Cardiac atrium fibroblast (primary cell): Measurements from ENCODE around the gene SPATA16. TPM values are rescaled to one million over a fixed set of nuclear protein-coding genes. Genes with fewer than 3 reads are reported as not detected.

Experiments
- total RNA-seq: library from RNA; depleted of rRNA; stranded (reverse); fragments of >200 nt; gene quantifications from 2 replicates; pipeline ENCODE4 v1.2.3, GENCODE V29; 2015

The SPATA16 gene, protein sequence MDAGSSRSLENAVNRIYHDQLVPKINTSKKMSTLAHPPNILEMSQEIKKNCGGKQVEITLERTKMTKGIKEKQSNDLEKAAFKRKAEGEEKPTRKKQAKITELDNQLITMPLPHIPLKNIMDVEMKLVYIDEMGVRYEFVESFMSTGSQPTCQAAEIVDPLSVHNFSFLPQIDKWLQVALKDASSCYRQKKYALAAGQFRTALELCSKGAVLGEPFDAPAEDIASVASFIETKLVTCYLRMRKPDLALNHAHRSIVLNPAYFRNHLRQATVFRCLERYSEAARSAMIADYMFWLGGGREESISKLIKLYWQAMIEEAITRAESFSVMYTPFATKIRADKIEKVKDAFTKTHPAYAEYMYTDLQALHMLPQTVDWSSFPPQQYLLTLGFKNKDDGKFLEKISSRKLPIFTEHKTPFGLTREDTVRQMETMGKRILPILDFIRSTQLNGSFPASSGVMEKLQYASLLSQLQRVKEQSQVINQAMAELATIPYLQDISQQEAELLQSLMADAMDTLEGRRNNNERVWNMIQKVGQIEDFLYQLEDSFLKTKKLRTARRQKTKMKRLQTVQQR
- total RNA-seq = not detected in 2 replicates

DNA sequence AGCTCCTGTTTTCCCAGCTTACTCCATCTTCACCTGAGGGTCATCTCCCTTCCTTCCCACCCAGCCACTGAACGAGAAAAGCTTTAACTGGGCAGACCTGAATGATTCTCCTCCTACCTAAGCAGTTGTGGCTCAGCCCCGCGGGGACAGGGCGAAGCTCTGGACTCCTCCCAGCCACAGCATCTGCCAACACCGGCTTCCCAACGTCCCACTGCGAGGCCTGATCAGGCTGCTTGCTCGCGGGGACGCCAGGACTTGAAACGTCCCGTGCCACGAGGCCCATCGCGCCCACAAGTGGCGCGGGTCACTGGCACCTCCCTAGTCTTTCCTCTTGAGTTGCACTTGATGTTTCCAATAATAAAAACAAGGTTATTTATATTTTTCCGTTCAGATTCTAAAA lies at the start of gene SPATA16:
Gene SPATA16, minus strand, starts transcription at position 250 of the 400 bp plus-strand sequence. CDS start 23,504 bp downstream, outside the sequence.

